Glutamatergic neuron (in vitro differentiated cells): ENCODE measurements around the gene NFU1. TPM values are rescaled to one million over a fixed set of nuclear protein-coding genes. Genes with fewer than 3 reads are reported as not detected.
"Not testable (repeated sequence)": the region's sequence is repeated elsewhere in the genome, so short reads cannot be mapped to it uniquely, and the experiment has no call there.

Experiments
- DNase-seq: peaks from one replicate; pipeline ENCODE4 v3.0.0; 2022
- H3K27ac Mint-ChIP-seq: one replicate; pipeline ENCODE4 v1.8.0; 2020; ENCODE audit warnings: mild to moderate bottlenecking, mixed read lengths, inconsistent platforms; ENCODE audit not compliant: unreplicated experiment
- H3K27me3 Mint-ChIP-seq: one replicate; pipeline ENCODE4 v1.8.0; 2020; ENCODE audit warnings: mild to moderate bottlenecking, moderate library complexity, mixed read lengths, inconsistent platforms; ENCODE audit not compliant: unreplicated experiment
- H3K36me3 Mint-ChIP-seq: one replicate; pipeline ENCODE4 v1.8.0; 2020; ENCODE audit warnings: mild to moderate bottlenecking, mixed read lengths, inconsistent platforms; ENCODE audit not compliant: unreplicated experiment
- H3K4me1 Mint-ChIP-seq: one replicate; pipeline ENCODE4 v1.8.0; 2020; ENCODE audit warnings: mild to moderate bottlenecking, low read depth, mixed read lengths, inconsistent platforms; ENCODE audit not compliant: unreplicated experiment
- H3K4me3 Mint-ChIP-seq: one replicate; pipeline ENCODE4 v1.8.0; 2020; ENCODE audit warnings: mild to moderate bottlenecking, mixed read lengths, inconsistent platforms; ENCODE audit not compliant: unreplicated experiment
- H3K9me3 Mint-ChIP-seq: one replicate; pipeline ENCODE4 v1.8.0; 2020; ENCODE audit warnings: mild to moderate bottlenecking, moderate library complexity, mixed read lengths, inconsistent platforms; ENCODE audit not compliant: unreplicated experiment
- CTCF ChIP-seq: fragments of 200-600 bp; sonication (generic); IDR thresholded peaks from one replicate; pipeline ENCODE4 v1.5.0; 2021; ENCODE audit not compliant: partially characterized antibody, unreplicated experiment
- total RNA-seq: library from RNA; stranded (reverse); fragmentation: NEBNext Ultra II Directional; extraction: Animal tissue kit (Norgen Biotek cat#: 25700); gene quantifications from one replicate; pipeline ENCODE4 v1.2.1, GENCODE V29; 2021; ENCODE audit not compliant: unreplicated experiment

NFU1 gene
- total RNA-seq, 1 donor from 2014 or later: 40.0 TPM

- no peak for TF ChIP-seq CTCF
- H3K36me3 Mint-ChIP-seq: peaks cover 6% of the 10 kb centered on the region
These were observed 16.4 kb upstream of the NFU1 start for GRCh38 chr2:69453475-69454129.

GRCh38 chr2:69452687-69453086 lies 15.5 kb upstream of the NFU1 start:
- no peak overlapping the region for H3K27ac Mint-ChIP-seq
- peaks cover 6% of the 10 kb centered on the region for H3K9me3 Mint-ChIP-seq
- no peak for TF ChIP-seq CTCF
- H3K4me3 Mint-ChIP-seq: no peak overlapping the region
- DNase-seq: no peak
- peaks cover 10% of the 10 kb centered on the region for H3K36me3 Mint-ChIP-seq
- peaks cover 3% of the 10 kb centered on the region for H3K4me1 Mint-ChIP-seq
- H3K27me3 Mint-ChIP-seq: peaks cover 4% of the 10 kb centered on the region

More at GRCh38 chr2:69453475-69454129, 16.4 kb upstream of the NFU1 start:
- H3K9me3 Mint-ChIP-seq: peaks cover 6% of the 10 kb centered on the region
- H3K27ac Mint-ChIP-seq: no peak overlapping the region
- H3K27me3 Mint-ChIP-seq: peaks cover 1% of the 10 kb centered on the region
- DNase-seq: no peak
- no peak overlapping the region for H3K4me3 Mint-ChIP-seq
- peaks cover 3% of the 10 kb centered on the region for H3K4me1 Mint-ChIP-seq

- DNase-seq: no peak
- peaks cover 4% of the 10 kb centered on the region for H3K9me3 Mint-ChIP-seq
- no peak for TF ChIP-seq CTCF
- H3K36me3 Mint-ChIP-seq: peaks cover 10% of the 10 kb centered on the region
- H3K4me3 Mint-ChIP-seq: no peak overlapping the region
- H3K27ac Mint-ChIP-seq: no peak overlapping the region
- H3K4me1 Mint-ChIP-seq: peaks cover 3% of the 10 kb centered on the region
- H3K27me3 Mint-ChIP-seq: peaks cover 4% of the 10 kb centered on the region
These were observed 13.6 kb upstream of the NFU1 start for GRCh38 chr2:69450735-69451416.

GRCh38 chr2:69449906-69450305 lies 12.7 kb upstream of the NFU1 start:
- peaks cover 10% of the 10 kb centered on the region for H3K36me3 Mint-ChIP-seq
- H3K4me1 Mint-ChIP-seq: peaks cover 3% of the 10 kb centered on the region
- no peak overlapping the region for H3K4me3 Mint-ChIP-seq
- H3K27me3 Mint-ChIP-seq: peaks cover 4% of the 10 kb centered on the region
- DNase-seq: no peak
- peaks cover 2% of the 10 kb centered on the region for H3K9me3 Mint-ChIP-seq
- TF ChIP-seq CTCF: no peak
- H3K27ac Mint-ChIP-seq: no peak overlapping the region

- H3K27ac Mint-ChIP-seq, H3K27me3 Mint-ChIP-seq, H3K4me1 Mint-ChIP-seq, DNase-seq, H3K36me3 Mint-ChIP-seq, H3K4me3 Mint-ChIP-seq, H3K9me3 Mint-ChIP-seq: not testable (repeated sequence)
These were observed 6.4 kb upstream of the NFU1 start for GRCh38 chr2:69443673-69444072.

GRCh38 chr2:69439499-69439898 lies 2.3 kb upstream of the NFU1 start:
- DNase-seq, H3K27ac Mint-ChIP-seq, H3K36me3 Mint-ChIP-seq, H3K9me3 Mint-ChIP-seq, H3K4me3 Mint-ChIP-seq, H3K4me1 Mint-ChIP-seq: not testable (repeated sequence)
- peaks cover 11% of the 10 kb centered on the region for H3K27me3 Mint-ChIP-seq
